Measurements from ENCODE around the gene MAP7.

MAP7 gene

DNA sequence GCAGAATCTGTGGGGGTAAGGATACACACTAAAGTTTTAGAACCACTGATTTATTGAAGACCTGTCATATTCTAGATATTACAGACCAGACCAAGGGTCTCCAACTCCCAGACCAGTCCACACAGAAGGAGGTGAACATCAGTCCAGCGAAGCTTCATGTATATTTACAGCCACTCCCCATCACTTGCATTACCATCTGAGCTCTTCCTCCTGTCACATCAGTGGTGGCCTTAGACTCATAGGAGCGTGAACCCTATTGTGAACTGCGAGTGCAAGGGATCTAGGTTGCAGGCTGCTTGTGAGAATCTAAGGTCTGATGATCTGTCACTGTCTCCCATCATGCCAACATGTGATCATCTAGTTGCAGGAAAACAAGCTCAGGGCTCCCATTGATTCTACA is 255.6 kb downstream of the MAP7 start:
- DNase-seq (ENCODE audit: low spot score) = no peak

Data from hematopoietic multipotent progenitor cell treated with erythropoietin and hydrocortisone succinate and interleukin-3 and kit ligand, for 15 days (in vitro differentiated cells).